Astrocyte of the spinal cord (primary cell): ENCODE data around the gene TBKBP1.

ENCODE experiments used
- DNase-seq: peaks from one replicate; pipeline ENCODE4 v3.0.0; 2011; ENCODE audit warnings: low read depth, low spot score
- H3K4me3 ChIP-seq: 2 replicates; pipeline ENCODE4 v1.5.1; 2011; ENCODE audit warnings: low read depth, mild to moderate bottlenecking, low read length, moderate library complexity
- CTCF ChIP-seq: IDR thresholded peaks from 2 replicates; pipeline ENCODE4 v1.5.1; 2012; ENCODE audit warnings: low read depth, mild to moderate bottlenecking, low read length, inconsistent platforms
- in situ Hi-C: cut with HindIII; loops from 2 replicates; pipeline ENCODE4 v1.10.0; 2017; ENCODE audit warnings: low sequenced_read_pairs

TBKBP1 gene

GRCh38 chr17:47692137-47692894 is 1.6 kb upstream of the TBKBP1 start:
- H3K4me3 ChIP-seq = no peak overlapping the region
- no peak for TF ChIP-seq CTCF
- in situ Hi-C loops = no loop called here

GRCh38 chr17:47692895-47693730 is 848 bp upstream of the TBKBP1 start:
- TF ChIP-seq CTCF = no peak
- H3K4me3 ChIP-seq = peak overlapping the region; percentile 55
- DNase-seq = no peak
- in situ Hi-C loops = no loop called here

More at GRCh38 chr17:47692137-47692894, 1.6 kb upstream of the TBKBP1 start:
- DNase-seq = no peak

DNA sequence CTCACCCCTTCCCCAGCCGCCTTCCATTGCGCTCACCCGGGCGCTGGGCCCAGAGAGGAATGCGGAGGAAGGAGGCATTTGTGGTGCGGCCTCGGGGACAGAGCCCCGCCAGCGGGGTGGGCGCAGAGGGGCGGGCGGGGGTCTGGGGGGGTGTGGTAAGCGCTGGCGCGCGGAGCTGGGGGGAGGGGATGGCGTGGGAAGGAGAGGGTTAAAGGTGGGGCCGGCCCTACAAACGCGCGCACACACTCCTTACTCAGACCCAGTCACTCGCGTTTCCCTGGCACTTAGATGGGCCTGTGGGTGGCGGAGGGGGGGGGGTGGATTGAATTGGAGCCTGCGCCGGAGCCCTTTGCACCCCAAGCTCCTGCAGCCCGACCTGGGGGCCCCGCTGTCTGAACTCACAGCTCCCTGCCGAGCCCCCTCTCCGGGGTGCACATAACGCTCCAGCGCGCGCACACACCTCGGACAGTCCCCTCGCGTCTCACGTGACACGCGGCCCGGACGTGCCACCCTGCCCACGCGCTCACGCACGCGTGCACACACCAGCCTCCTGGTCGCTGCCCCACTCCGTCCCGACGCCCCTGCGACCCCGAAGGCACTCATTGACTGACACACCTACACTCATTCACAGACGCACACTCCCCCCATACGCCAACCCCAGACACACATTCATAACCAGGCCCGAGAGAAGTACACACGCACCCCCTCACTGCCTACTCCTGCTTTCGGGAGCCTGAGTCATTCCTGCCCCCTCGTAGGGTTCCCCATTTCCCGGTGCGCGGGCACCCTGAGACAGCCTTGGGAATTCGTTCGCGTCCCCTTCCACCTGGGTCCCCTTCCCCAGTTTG is 844 bp downstream of the TBKBP1 start:
- TF ChIP-seq CTCF = no peak
- in situ Hi-C loops = no loop called here
- DNase-seq = no peak
- peak overlapping the region; percentile 55 for H3K4me3 ChIP-seq

- DNase-seq = no peak
- no peak overlapping the region for H3K4me3 ChIP-seq
- no peak for TF ChIP-seq CTCF
- in situ Hi-C loops = no loop called here
These were observed 1.7 kb downstream of the TBKBP1 start for GRCh38 chr17:47695429-47696376.

DNA sequence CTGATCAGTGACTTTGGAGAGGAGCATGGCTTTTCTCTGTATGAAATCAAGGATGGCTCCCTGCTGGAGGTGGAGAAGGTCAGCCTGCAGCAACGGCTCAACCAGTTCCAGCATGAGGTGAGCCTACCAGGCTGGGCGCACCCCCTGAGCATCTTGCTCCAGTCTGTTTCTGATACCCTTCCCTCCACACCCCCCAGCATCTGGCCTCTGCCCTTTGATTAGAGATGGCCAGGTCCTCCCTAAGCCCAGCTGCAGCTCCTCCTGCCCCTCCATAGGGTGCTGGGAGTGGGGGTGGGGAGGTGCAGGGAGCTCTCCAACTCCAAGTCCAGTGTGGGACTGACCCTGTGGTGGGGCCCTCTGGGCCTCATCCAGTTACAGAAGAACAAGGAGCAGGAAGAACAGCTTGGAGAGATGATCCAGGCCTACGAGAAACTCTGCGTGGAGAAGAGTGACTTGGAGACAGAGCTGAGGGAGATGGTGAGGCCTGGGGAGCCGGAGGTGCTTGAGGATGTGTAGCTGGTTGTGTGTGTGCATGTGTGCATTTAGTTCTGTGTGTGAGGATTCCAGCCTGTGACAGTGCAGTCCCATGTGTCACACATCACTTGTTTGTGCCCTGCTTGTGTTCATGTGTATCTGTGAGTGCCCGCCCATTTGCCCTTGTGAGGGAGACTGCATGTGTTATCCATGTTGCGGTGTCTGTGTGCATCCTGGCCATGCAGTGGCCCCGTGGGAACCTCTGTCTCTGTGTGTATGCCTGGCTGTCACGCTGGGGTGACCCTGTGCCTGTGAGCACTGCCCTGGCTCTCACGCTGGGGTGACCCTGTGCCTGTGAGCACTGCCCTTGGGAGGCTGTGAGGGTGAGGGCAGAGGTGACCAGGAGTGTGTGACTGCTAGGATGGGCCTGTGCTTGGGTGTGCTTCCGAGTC is 3.0 kb downstream of the TBKBP1 start:
- DNase-seq = no peak
- no peak for TF ChIP-seq CTCF
- in situ Hi-C loops = no loop called here
- H3K4me3 ChIP-seq = no peak overlapping the region
